Right lobe of liver (tissue), 6 donors: ENCODE data around the gene SLC16A14. TPM values are rescaled to one million over a fixed set of nuclear protein-coding genes. Genes with fewer than 3 reads are reported as not detected.
A peak's percentile ranks its signal among the peaks of the same experiment; 100 is the strongest.

Experiments
- ATAC-seq, 4 donors: fragments of 200-7000 bp; cut with Tn5 transposase; one replicate each; pipeline ENCODE4 v1.9.1; 2020; ENCODE audit warnings: mild to moderate bottlenecking in 4 of 4, moderate library complexity in 4 of 4
- DNase-seq, 3 donors: peaks; one replicate each; pipeline ENCODE4 v3.0.0-alpha.2; 2020
- H3K27ac ChIP-seq, 3 donors: fragments of 200-600 bp; one replicate each; pipeline ENCODE4 v1.8.0; 2022
- H3K27me3 ChIP-seq, 2 donors: fragments of 200-600 bp; one replicate each; pipeline ENCODE4 v1.8.0; 2022
- H3K36me3 ChIP-seq, 4 donors: fragments of 200-600 bp; sonication (generic) in 1 of 4; one replicate each; pipeline versions ENCODE4 v1.5.1 to v1.8.0; 2017 to 2022; ENCODE audit warnings: control low read depth in 1 of 4
- H3K4me1 ChIP-seq, 4 donors: fragments of 200-600 bp; sonication (generic) in 1 of 4; one replicate each; pipeline versions ENCODE4 v1.5.1 to v1.8.0; 2017 to 2022; ENCODE audit warnings: control low read depth in 1 of 4
- H3K4me3 ChIP-seq, 3 donors: fragments of 200-600 bp; one replicate each; pipeline ENCODE4 v1.8.0; 2022
- H3K9me3 ChIP-seq, 4 donors: fragments of 200-600 bp; sonication (generic) in 1 of 4; one replicate each; pipeline versions ENCODE4 v1.5.1 to v1.8.0; 2017 to 2022; ENCODE audit warnings: control low read depth in 1 of 4
- POLR2A ChIP-seq: fragments of 450-650 bp; IDR thresholded peaks from one replicate; pipeline ENCODE4 v1.6.1; 2017; ENCODE audit warnings: antibody characterized with exemption, mild to moderate bottlenecking
- WGBS: methylation state at CpG from one replicate; pipeline ENCODE4 v1.1.6; 2018; ENCODE audit warnings: low coverage, low lambda C conversion rate; ENCODE audit not compliant: insufficient coverage; ENCODE audit errors: missing lambda C conversion rate; 5-methylcytosine and 5-hydroxymethylcytosine counted together
- intact Hi-C, 2 donors: fragments of 100-400 bp; cut with DNase I; formaldehyde crosslinking; loops; one replicate each; pipeline versions ENCODE4 v1.11.2 to v1.14.1; 2022
- total RNA-seq, 6 experiments: library from RNA; depleted of rRNA in 2 of 6; stranded (reverse); fragments of >200 nt in 2 of 6; fragmentation: NEBNext Ultra II Directional in 3 of 6; extraction: Animal tissue kit (Norgen Biotek cat#: 25700) in 3 of 6; gene quantifications; one replicate each; pipeline versions ENCODE4 v1.1.0 to v1.2.4, GENCODE V29; 2016 to 2023
- TF ChIP-seq, protein P1 (sequence below), 4 donors: fragments of 200-600 bp in 3 of 4; fragments of 450-650 bp in 1 of 4; IDR thresholded peaks; one replicate each; pipeline versions ENCODE4 v1.5.1 to v1.8.0; 2016 to 2022; ENCODE audit warnings: antibody characterized with exemption in 4 of 4, mild to moderate bottlenecking in 2 of 4
- donor health status: DM: no; HTN: yes; CAD: no.
- donor health status: DM: no; HTN: no; CAD: no.
- donor health status: DM: no; HTN: no; CAD: no.
- donor health status: DM: no; HTN: yes; CAD: no.
- donor health status: DM: no; HTN: yes; CAD: no.

The SLC16A14 gene
- total RNA-seq, 6 experiments from 2014 or later = 0.14 to 2.1 (median 0.60) TPM

GRCh38 chr2:230060672-230061293, 7.9 kb downstream of the SLC16A14 start:
- no peaks in the 10 kb centered on the region for H3K9me3 ChIP-seq
- no peak for DNase-seq
- H3K4me1 ChIP-seq = no peaks in the 10 kb centered on the region
- TF ChIP-seq, protein P1, sequence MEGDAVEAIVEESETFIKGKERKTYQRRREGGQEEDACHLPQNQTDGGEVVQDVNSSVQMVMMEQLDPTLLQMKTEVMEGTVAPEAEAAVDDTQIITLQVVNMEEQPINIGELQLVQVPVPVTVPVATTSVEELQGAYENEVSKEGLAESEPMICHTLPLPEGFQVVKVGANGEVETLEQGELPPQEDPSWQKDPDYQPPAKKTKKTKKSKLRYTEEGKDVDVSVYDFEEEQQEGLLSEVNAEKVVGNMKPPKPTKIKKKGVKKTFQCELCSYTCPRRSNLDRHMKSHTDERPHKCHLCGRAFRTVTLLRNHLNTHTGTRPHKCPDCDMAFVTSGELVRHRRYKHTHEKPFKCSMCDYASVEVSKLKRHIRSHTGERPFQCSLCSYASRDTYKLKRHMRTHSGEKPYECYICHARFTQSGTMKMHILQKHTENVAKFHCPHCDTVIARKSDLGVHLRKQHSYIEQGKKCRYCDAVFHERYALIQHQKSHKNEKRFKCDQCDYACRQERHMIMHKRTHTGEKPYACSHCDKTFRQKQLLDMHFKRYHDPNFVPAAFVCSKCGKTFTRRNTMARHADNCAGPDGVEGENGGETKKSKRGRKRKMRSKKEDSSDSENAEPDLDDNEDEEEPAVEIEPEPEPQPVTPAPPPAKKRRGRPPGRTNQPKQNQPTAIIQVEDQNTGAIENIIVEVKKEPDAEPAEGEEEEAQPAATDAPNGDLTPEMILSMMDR (IDR thresholded peaks at IDR 0.05) = no peak
- TF ChIP-seq POLR2A = no peak
- no peaks in the 10 kb centered on the region for H3K36me3 ChIP-seq
- no peak for ATAC-seq
- no peak overlapping the region for H3K4me3 ChIP-seq
- WGBS = 82% methylated on average over 3 of the region's 3 CpGs
- intact Hi-C loops = no loop called here
- no peak overlapping the region for H3K27ac ChIP-seq
- H3K27me3 ChIP-seq = no peaks in the 10 kb centered on the region

- no peak for DNase-seq
- WGBS = 80% methylated on average over 1 of the region's 2 CpGs
- Histone ChIP-seq H3K36me3 (no peaks in the 10 kb centered on the region), H3K9me3 (no peaks in the 10 kb centered on the region), H3K4me1 (no peaks in the 10 kb centered on the region), H3K27ac (no peak overlapping the region), H3K4me3 (no peak overlapping the region), H3K27me3 (no peaks in the 10 kb centered on the region)
- intact Hi-C loops = no loop called here
- TF ChIP-seq POLR2A = no peak
- TF ChIP-seq, protein P1 (IDR thresholded peaks at IDR 0.05) = no peak
- peak in 1 of 4 donors; percentile 30 for ATAC-seq
Observed at GRCh38 chr2:230053753-230054478, 14.8 kb downstream of the SLC16A14 start.

GRCh38 chr2:230052299-230052698, 16.4 kb downstream of the SLC16A14 start:
- DNase-seq = no peak
- Histone ChIP-seq H3K27ac (peak overlapping the region in 1 of 3 donors; percentile 11), H3K27me3 (no peaks in the 10 kb centered on the region), H3K4me3 (no peak overlapping the region), H3K9me3 (no peaks in the 10 kb centered on the region), H3K36me3 (no peaks in the 10 kb centered on the region), H3K4me1 (no peaks in the 10 kb centered on the region)
- ATAC-seq = peak in 3 of 4 donors; percentile 50 to 85 (median 80)
- intact Hi-C loops = no loop called here
- WGBS = 31% methylated on average over 2 of the region's 2 CpGs
- TF ChIP-seq, protein P1 (IDR thresholded peaks at IDR 0.05) = no peak

GRCh38 chr2:230050136-230050535, 18.6 kb downstream of the SLC16A14 start:
- no peaks in the 10 kb centered on the region for H3K4me1 ChIP-seq
- intact Hi-C loops = no loop called here
- WGBS = 82% methylated on average over 3 of the region's 3 CpGs
- no peaks in the 10 kb centered on the region for H3K36me3 ChIP-seq
- no peak overlapping the region for H3K4me3 ChIP-seq
- H3K9me3 ChIP-seq = no peaks in the 10 kb centered on the region
- no peak overlapping the region for H3K27ac ChIP-seq
- DNase-seq (no peak), ATAC-seq (no peak)
- TF ChIP-seq, protein P1 (IDR thresholded peaks at IDR 0.05) = no peak
- TF ChIP-seq POLR2A = no peak
- H3K27me3 ChIP-seq = no peaks in the 10 kb centered on the region
